Stomach smooth muscle (tissue), 2 donors: ENCODE data around the gene TRIM27.

Experiments
- H3K27ac ChIP-seq: one replicate; pipeline ENCODE4 v1.7.0; 2013; ENCODE audit warnings: mild to moderate bottlenecking, low read length, inconsistent platforms
- H3K27me3 ChIP-seq, 2 donors: one replicate each; pipeline ENCODE4 v1.7.0; 2013; ENCODE audit warnings: low read length in 2 of 2; ENCODE audit not compliant: insufficient read depth in 2 of 2, control insufficient read depth in 1 of 2
- H3K36me3 ChIP-seq, 2 donors: one replicate each; pipeline ENCODE4 v1.7.0; 2013; ENCODE audit warnings: low read length in 2 of 2; ENCODE audit not compliant: control insufficient read depth in 2 of 2, insufficient read depth in 2 of 2
- H3K4me1 ChIP-seq: one replicate; pipeline ENCODE4 v1.7.0; 2013; ENCODE audit warnings: low read length; ENCODE audit not compliant: control insufficient read depth, insufficient read depth
- H3K4me3 ChIP-seq, 2 donors: one replicate each; pipeline ENCODE4 v1.7.0; 2013; ENCODE audit warnings: low read length in 2 of 2
- H3K9ac ChIP-seq, 2 donors: one replicate each; pipeline ENCODE4 v1.7.0; 2013; ENCODE audit warnings: low read length in 2 of 2, mild to moderate bottlenecking in 1 of 2
- H3K9me3 ChIP-seq, 2 donors: one replicate each; pipeline ENCODE4 v1.7.0; 2013; ENCODE audit warnings: low read length in 2 of 2; ENCODE audit not compliant: control insufficient read depth in 2 of 2
- donor health status: healthy.
- donor health status: Pancreatic carcinoma.

The TRIM27 gene

GRCh38 chr6:28914941-28915340 lies 8.8 kb downstream of the TRIM27 start:
- no peaks in the 10 kb centered on the region for H3K27me3 ChIP-seq
- no peaks in the 10 kb centered on the region for H3K9me3 ChIP-seq
- no peak overlapping the region for H3K9ac ChIP-seq
- no peak overlapping the region for H3K27ac ChIP-seq
- H3K36me3 ChIP-seq: peaks cover 29 to 38% of the 10 kb centered on the region in 2 donors
- H3K4me3 ChIP-seq: no peak overlapping the region
- no peaks in the 10 kb centered on the region for H3K4me1 ChIP-seq

GRCh38 chr6:28910901-28911690 lies 12.7 kb downstream of the TRIM27 start:
- Histone ChIP-seq H3K27me3 (no peaks in the 10 kb centered on the region), H3K36me3 (peaks cover 24 to 42% of the 10 kb centered on the region in 2 donors), H3K4me3 (no peak overlapping the region), H3K27ac (no peak overlapping the region), H3K9me3 (no peaks in the 10 kb centered on the region), H3K9ac (no peak overlapping the region), H3K4me1 (no peaks in the 10 kb centered on the region)

GRCh38 chr6:28907394-28907793 lies 16.4 kb downstream of the TRIM27 start:
- no peak overlapping the region for H3K27ac ChIP-seq
- H3K9me3 ChIP-seq: no peaks in the 10 kb centered on the region
- H3K4me3 ChIP-seq: no peak overlapping the region
- no peaks in the 10 kb centered on the region for H3K4me1 ChIP-seq
- H3K27me3 ChIP-seq: no peaks in the 10 kb centered on the region
- peaks cover 43 to 61% of the 10 kb centered on the region in 2 donors for H3K36me3 ChIP-seq
- H3K9ac ChIP-seq: no peak overlapping the region

GRCh38 chr6:28906669-28907068 lies 17.1 kb downstream of the TRIM27 start:
- Histone ChIP-seq H3K27me3 (no peaks in the 10 kb centered on the region), H3K4me3 (no peak overlapping the region), H3K9ac (no peak overlapping the region), H3K36me3 (peaks cover 42 to 59% of the 10 kb centered on the region in 2 donors), H3K9me3 (no peaks in the 10 kb centered on the region), H3K4me1 (no peaks in the 10 kb centered on the region), H3K27ac (no peak overlapping the region)

GRCh38 chr6:28903686-28904085 lies 20.1 kb downstream of the TRIM27 start:
- Histone ChIP-seq H3K4me3 (no peak overlapping the region), H3K4me1 (no peaks in the 10 kb centered on the region), H3K36me3 (peaks cover 37 to 49% of the 10 kb centered on the region in 2 donors), H3K27me3 (no peaks in the 10 kb centered on the region), H3K9me3 (no peaks in the 10 kb centered on the region), H3K27ac (no peak overlapping the region), H3K9ac (no peak overlapping the region)

- H3K4me1 ChIP-seq: no peaks in the 10 kb centered on the region
- no peaks in the 10 kb centered on the region for H3K27me3 ChIP-seq
- H3K4me3 ChIP-seq: no peak overlapping the region
- H3K27ac ChIP-seq: no peak overlapping the region
- H3K36me3 ChIP-seq: peaks cover 36 to 37% of the 10 kb centered on the region in 2 donors
- H3K9ac ChIP-seq: no peak overlapping the region
- H3K9me3 ChIP-seq: no peaks in the 10 kb centered on the region
These were observed 22.0 kb downstream of the TRIM27 start for GRCh38 chr6:28901831-28902230.

GRCh38 chr6:28900577-28901256 lies 23.1 kb downstream of the TRIM27 start:
- H3K27ac ChIP-seq: no peak overlapping the region
- H3K9me3 ChIP-seq: no peaks in the 10 kb centered on the region
- no peaks in the 10 kb centered on the region for H3K27me3 ChIP-seq
- H3K9ac ChIP-seq: no peak overlapping the region
- H3K4me3 ChIP-seq: no peak overlapping the region
- no peaks in the 10 kb centered on the region for H3K4me1 ChIP-seq
- H3K36me3 ChIP-seq: peaks cover 28 to 30% of the 10 kb centered on the region in 2 donors

- Histone ChIP-seq H3K27me3 (no peaks in the 10 kb centered on the region), H3K4me3 (no peak overlapping the region), H3K27ac (no peak overlapping the region), H3K36me3 (peaks cover 17% of the 10 kb centered on the region in 2 donors), H3K9me3 (no peaks in the 10 kb centered on the region), H3K4me1 (no peaks in the 10 kb centered on the region), H3K9ac (no peak overlapping the region)
These were observed 25.1 kb downstream of the TRIM27 start for GRCh38 chr6:28898710-28898965.

- peak overlapping the region; percentile 100 for H3K9ac ChIP-seq
- peaks cover 7 to 8% of the 10 kb centered on the region in 2 donors for H3K36me3 ChIP-seq
- peak overlapping the region; percentile 100 for H3K27ac ChIP-seq
- H3K9me3 ChIP-seq: no peaks in the 10 kb centered on the region
- H3K4me3 ChIP-seq: peak overlapping the region; percentile 92 to 98
- no peaks in the 10 kb centered on the region for H3K4me1 ChIP-seq
- H3K27me3 ChIP-seq: no peaks in the 10 kb centered on the region
These were observed 26.4 kb downstream of the TRIM27 start for GRCh38 chr6:28897369-28897745.

GRCh38 chr6:28896505-28897368 lies 27.0 kb downstream of the TRIM27 start:
- Histone ChIP-seq H3K9ac (peak overlapping the region; percentile 100), H3K27me3 (no peaks in the 10 kb centered on the region), H3K4me1 (no peaks in the 10 kb centered on the region), H3K27ac (peak overlapping the region; percentile 100), H3K4me3 (peak overlapping the region; percentile 92 to 98), H3K36me3 (peaks cover 7 to 8% of the 10 kb centered on the region in 2 donors), H3K9me3 (no peaks in the 10 kb centered on the region)
